GM19452 (cell line): Measurements from ENCODE around the gene ZNF512.
"Not testable (repeated sequence)": the region's sequence is repeated elsewhere in the genome, so short reads cannot be mapped to it uniquely, and the experiment has no call there.

ENCODE experiments used
- ATAC-seq: cut with Tn5 transposase; IDR thresholded peaks from one replicate; pipeline ENCODE4 v1.9.1; 2021; ENCODE audit not compliant: unreplicated experiment

Gene ZNF512

GRCh38 chr2:27582695-27583389, at the start of gene ZNF512:
TSS of gene ZNF512 (plus strand) at chr2:27583042. CDS start at chr2:27583113, 71 bp downstream.
- ATAC-seq = peak; percentile 91

GRCh38 chr2:27537287-27537686, 45.6 kb upstream of the ZNF512 start:
- ATAC-seq = no peak

DNA sequence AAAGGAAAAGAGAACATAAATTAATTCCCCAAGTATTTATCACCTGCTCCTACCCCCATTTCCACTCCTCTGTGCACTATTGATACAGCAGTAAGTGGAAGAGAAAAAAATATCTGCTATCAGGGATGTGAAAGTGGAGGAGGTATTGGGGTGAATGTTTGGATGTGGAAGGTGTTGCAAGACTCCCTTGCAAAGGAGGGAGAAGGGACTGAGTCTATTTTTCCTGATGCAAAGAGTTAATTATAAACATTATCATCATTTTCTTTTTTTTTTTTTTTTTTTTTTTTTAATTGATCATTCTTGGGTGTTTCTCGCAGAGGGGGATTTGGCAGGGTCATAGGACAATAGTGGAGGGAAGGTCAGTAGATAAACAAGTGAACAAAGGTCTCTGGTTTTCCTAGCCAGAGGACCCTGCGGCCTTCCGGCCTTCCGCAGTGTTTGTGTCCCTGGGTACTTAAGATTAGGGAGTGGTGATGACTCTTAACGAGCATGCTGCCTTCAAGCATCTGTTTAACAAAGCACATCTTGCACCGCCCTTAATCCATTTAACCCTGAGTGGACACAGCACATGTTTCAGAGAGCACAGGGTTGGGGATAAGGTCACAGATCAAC, 43.9 kb upstream of the ZNF512 start:
- not testable (repeated sequence) for ATAC-seq

- ATAC-seq = not testable (repeated sequence)
These were observed 43.2 kb upstream of the ZNF512 start for GRCh38 chr2:27539649-27540048.

- no peak for ATAC-seq
These were observed 38.6 kb upstream of the ZNF512 start for GRCh38 chr2:27544143-27544821.

DNA sequence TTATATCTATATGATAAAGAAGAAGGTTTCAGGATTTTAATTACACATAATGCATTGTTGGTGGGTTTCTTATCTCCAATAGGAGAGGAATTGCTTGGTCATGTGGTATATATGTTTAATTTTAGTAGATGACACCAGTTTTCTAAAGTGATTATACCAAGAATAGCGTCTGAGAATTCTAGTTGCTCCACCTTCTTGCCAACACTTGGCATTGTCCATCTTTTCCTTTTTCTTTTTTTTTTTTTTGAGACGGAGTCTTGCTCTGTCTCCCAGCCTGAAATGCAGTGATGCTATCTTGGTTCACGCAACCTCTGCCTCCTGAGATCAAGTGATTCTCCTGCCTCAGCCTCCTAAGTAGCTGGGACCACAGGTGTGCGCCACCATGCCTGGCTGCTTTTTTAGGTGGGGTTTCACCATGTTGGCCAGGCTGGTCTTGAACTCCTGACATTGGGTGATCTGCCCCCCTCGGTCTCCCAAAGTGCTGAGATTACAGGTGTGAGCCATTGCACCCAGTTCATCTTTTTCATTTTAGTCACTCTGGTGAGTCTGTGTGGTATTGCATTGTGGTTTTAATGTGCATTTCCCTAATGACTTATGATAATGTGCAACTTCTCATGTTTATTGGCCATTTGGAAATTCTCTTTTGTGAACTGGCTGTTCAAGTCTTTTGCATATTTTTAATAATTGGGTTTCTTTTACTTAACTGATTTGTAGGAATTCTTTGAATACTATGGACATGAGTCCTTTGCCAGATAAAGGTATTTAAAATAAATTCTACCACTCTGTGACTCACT, 37.3 kb upstream of the ZNF512 start:
- ATAC-seq = no peak

DNA sequence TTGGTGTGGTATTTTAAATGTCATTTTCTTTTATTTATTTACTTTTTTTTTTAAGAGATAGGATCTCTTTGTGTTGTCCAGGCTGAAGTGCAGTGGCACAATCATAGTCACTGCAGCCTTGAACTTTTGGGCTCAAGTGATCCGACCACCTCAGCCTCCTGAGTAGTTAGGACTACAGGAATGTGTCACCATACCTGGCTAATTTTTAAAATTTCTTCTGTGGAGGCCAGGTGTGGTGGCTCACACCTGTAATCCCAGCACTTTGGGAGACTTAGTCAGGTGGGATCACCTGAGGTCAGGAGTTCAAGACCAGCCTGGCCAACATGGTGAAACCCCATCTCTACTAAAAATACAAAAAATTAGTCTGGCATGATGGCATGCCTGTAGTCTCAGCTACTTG, 33.5 kb upstream of the ZNF512 start:
- no peak for ATAC-seq

DNA sequence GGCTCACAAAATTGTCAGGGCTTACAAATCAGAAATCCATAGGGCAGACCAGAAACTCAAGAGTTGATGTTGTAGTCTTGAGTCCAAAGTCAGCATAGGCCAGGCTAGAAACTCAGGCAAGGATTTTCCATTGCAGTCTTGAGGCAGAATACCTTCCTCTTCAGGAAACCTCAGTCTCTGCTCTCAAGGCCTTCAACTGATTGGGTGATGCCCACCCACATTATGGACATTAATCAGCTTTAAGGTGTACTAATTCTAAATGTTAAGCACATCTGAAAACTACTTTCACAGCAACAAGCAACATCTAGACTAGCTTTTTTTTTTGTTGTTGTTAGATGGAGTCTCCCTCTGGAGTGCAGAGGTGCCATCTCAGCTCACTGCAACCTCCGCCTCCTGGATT, 31.3 kb upstream of the ZNF512 start:
- no peak for ATAC-seq

DNA sequence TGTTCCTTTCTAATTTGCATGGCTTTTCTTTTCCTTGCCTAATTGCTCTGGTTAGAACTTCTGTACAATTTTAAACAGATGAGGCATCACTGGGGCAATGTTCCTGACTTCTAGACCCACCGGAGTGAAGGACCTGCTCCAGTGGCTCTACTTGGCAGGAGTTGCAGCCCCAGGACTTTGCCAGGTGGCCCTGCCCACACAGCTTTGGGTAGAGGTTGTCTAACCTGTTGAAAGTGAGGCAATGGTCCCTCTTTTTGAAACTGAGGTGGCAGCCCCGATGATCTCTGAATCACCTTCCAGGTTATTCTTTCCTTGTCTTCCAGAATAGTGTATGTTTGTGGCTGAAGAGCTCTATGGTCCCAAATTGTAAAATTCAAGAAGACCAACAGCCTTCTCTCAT, 29.9 kb upstream of the ZNF512 start:
- no peak for ATAC-seq

DNA sequence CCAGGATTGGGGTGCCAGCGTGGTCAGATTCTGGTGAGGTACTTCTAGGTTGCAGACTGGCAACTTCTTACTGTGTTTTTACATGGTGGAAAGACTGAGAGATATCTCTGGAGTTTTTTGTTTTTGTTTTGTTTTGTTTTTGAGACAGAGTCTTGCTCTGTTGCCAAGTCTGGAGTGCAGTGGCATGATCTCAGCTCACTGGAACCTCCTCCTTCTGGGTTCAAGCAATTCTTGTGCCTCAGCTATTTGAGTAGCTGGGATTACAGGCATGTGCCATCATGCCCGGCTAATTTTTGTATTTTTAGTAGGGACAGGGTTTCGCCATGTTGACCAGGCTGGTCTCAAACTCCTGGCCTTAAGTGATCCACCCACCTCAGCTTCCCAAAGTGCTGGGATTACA, 28.4 kb upstream of the ZNF512 start:
- ATAC-seq = not testable (repeated sequence)

DNA sequence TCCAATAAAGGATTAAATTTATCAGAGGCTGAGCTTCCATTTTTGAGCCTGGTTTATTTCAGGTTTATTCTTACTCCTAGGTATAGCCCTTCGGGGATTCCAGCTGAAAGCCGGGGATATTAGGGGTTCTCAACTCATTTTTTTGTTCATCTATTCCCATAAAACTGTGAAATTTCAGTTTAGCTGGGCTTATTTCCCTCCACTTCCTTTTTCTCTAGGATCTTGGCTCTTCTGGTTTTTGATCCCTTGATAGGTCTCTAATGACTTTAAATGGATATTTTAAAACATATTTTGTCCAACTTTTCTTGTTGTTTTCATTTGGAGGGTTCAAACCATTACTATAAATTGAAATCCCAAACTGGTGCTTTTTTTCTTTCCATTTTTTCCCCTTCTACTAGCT, 23.6 kb upstream of the ZNF512 start:
- ATAC-seq = no peak

- no peak for ATAC-seq
These were observed 21.8 kb upstream of the ZNF512 start for GRCh38 chr2:27561060-27561459.

DNA sequence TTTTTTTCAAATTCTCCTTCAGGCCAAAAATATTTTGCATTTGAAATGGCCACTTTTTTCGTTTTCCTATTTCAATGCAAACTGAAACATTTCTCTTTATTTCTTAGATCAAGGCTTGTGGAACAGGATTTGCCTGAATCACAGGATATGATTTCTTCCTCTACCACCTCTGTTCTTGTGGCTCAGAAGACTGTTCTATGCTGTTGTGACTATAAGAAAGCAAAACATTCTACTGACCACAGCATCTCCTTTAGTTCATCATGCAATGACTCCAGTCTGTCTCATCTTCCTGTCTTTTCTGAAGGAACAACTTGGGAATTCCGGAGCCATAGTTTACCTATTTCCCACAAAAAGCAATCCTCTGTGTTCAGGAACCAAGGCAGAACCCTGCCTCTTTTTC, 16.2 kb upstream of the ZNF512 start:
- ATAC-seq = no peak

DNA sequence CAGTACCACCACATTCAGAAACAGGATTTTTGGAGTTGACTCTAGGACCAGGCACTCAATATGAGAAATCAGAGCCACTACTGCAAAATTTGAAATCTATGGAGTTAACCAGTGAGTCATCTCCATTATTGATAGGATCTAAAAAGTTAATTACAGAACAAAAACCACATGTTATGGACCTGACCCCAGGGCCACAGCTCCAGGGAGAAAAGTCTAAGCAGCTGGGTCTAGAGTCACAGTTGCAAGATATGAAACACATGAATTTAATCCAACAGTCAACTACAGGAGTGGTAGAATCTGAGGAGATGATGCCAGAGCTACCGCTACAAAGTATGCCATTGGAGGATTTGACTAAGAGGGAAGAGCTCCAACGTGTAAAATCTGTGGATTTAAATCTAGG, 13.4 kb upstream of the ZNF512 start:
- ATAC-seq = no peak

- ATAC-seq = no peak
These were observed 11.6 kb upstream of the ZNF512 start for GRCh38 chr2:27571197-27571596.

GRCh38 chr2:27571681-27572080, 11.2 kb upstream of the ZNF512 start:
- ATAC-seq = no peak

DNA sequence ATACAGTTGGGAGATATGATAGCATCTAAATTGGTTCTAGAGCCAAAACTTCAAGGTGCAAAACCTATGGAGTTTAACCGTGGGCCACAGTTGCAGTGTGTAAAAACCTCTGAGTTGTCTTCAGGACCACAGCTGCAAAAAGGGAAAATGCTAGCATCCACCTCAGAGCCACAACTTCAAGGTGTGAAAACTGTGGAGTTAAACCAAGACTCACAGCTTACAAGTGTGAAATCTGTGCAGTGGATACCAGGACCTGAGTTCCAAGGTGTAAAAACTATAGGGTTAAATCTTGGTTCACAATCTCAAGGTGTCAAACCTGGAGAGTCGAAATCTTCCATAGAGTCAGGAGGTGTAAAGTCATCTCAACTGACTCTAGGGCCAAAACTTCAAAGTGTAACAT, 10.4 kb upstream of the ZNF512 start:
- ATAC-seq = no peak

GRCh38 chr2:27572998-27573429, 9.8 kb upstream of the ZNF512 start:
- no peak for ATAC-seq

DNA sequence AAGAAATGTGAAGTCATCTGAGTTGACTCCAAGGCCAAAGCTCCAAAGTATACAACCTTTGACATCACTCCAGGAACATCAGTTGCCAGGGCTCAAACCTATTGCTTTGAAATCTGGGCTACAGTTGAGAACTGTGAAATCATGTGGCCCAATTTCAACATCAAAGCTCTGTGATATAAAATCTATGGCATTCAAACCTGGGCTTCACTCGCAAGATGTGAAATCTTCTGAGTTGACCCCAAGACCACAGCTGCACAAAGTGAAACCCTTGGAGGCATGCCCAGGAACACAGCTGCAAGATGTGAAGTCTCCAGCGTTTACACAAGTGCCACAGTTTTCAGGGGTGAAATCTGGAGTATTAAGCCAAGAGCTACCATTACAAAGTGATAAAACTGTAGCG, 9.4 kb upstream of the ZNF512 start:
- no peak for ATAC-seq

GRCh38 chr2:27581417-27582128, 1.3 kb upstream of the ZNF512 start:
- no peak for ATAC-seq
